K562 (cell line): ENCODE measurements around the gene RBMX2. TPM values are rescaled to one million over a fixed set of nuclear protein-coding genes. Genes with fewer than 3 reads are reported as not detected.

ENCODE experiments used
- IRF2 ChIP-seq: sonication (generic); formaldehyde crosslinking; IDR thresholded peaks from 2 replicates; pipeline ENCODE4 v1.8.1; 2022; ENCODE audit warnings: mild to moderate bottlenecking, missing genetic modification reagents
- MAFK ChIP-seq: IDR thresholded peaks from 2 replicates; pipeline ENCODE4 v1.6.1; 2011; ENCODE audit warnings: low read length, improper control_type of control experiment
- NCOR1 ChIP-seq: fragments of 450-650 bp; IDR thresholded peaks from 2 replicates; pipeline ENCODE4 v1.6.1; 2016; ENCODE audit warnings: mild to moderate bottlenecking, moderate library complexity
- ZFP36 ChIP-seq: fragments of 150-350 bp; IDR thresholded peaks from 2 replicates; pipeline ENCODE4 v1.6.1; 2018; ENCODE audit warnings: low read length, low read depth; ENCODE audit not compliant: partially characterized antibody
- ZNF184 ChIP-seq: sonication (generic); formaldehyde crosslinking; IDR thresholded peaks from 2 replicates; pipeline ENCODE4 v1.5.0; 2020; ENCODE audit warnings: missing genetic modification reagents
- ZNF668 ChIP-seq: fragments of 250-450 bp; sonication (Bioruptor Pico); IDR thresholded peaks from 2 replicates; pipeline ENCODE4 v1.8.0; 2022; ENCODE audit warnings: mild to moderate bottlenecking, inconsistent platforms
- ZSCAN29 ChIP-seq: fragments of 450-650 bp; IDR thresholded peaks from 2 replicates; pipeline ENCODE4 v1.6.1; 2017
- ZSCAN32 ChIP-seq: fragments of 450-650 bp; formaldehyde crosslinking; IDR thresholded peaks from 2 replicates; pipeline ENCODE4 v1.4.0; 2020; ENCODE audit warnings: mild to moderate bottlenecking, moderate library complexity
- polyA plus RNA-seq, 8 experiments: library from polyadenylated mRNA; depleted of rRNA in 4 of 8; stranded (reverse) in 5 of 8; unstranded in 3 of 8; fragments of >200 nt; fragmentation: Nextera tagmentation in 2 of 8; fragmentation: Illumina TruSeq in 1 of 8; extraction: Ambion mirVana in 2 of 8; extraction: Trizol in 1 of 8; gene quantifications; 2 replicates each; pipeline versions ENCODE4 v1.2.1 to v1.2.3, GENCODE V29; 2011 to 2014; ENCODE audit warnings: inconsistent platforms in 1 of 8, missing spikeins in 1 of 8
- total RNA-seq, 7 experiments: library from RNA; depleted of rRNA in 6 of 7; stranded (reverse); fragments of >200 nt in 6 of 7; fragmentation: Illumina TruSeq in 2 of 7; extraction: Trizol in 2 of 7; gene quantifications; 2 replicates each; pipeline versions ENCODE4 v1.2.1 to v1.2.3, GENCODE V29; 2011 to 2021; ENCODE audit warnings: low replicate concordance in 1 of 7
- TF ChIP-seq, protein P1 (sequence below): fragments of 200-600 bp; sonication (generic); IDR thresholded peaks from one replicate; pipeline ENCODE4 v1.6.1; 2012; ENCODE audit warnings: mild to moderate bottlenecking, low read depth, low read length, inconsistent platforms
- TF ChIP-seq, protein P2 (sequence below): fragments of 450-650 bp; IDR thresholded peaks from 2 replicates; pipeline ENCODE4 v1.6.1; 2017; ENCODE audit warnings: antibody characterized with exemption, mild to moderate bottlenecking
- TF ChIP-seq, protein P3 (sequence below): fragments of 450-650 bp; formaldehyde crosslinking; IDR thresholded peaks from 2 replicates; pipeline ENCODE4 v1.4.0; 2022; ENCODE audit warnings: missing genetic modification characterization

Gene RBMX2
- total and polyA plus RNA-seq, 9 of the 15 experiments (the other 6 are each of a cell fraction or from before 2014, with no cell fraction given), result 27.2 to 62.5 (median 54.1) TPM

DNA sequence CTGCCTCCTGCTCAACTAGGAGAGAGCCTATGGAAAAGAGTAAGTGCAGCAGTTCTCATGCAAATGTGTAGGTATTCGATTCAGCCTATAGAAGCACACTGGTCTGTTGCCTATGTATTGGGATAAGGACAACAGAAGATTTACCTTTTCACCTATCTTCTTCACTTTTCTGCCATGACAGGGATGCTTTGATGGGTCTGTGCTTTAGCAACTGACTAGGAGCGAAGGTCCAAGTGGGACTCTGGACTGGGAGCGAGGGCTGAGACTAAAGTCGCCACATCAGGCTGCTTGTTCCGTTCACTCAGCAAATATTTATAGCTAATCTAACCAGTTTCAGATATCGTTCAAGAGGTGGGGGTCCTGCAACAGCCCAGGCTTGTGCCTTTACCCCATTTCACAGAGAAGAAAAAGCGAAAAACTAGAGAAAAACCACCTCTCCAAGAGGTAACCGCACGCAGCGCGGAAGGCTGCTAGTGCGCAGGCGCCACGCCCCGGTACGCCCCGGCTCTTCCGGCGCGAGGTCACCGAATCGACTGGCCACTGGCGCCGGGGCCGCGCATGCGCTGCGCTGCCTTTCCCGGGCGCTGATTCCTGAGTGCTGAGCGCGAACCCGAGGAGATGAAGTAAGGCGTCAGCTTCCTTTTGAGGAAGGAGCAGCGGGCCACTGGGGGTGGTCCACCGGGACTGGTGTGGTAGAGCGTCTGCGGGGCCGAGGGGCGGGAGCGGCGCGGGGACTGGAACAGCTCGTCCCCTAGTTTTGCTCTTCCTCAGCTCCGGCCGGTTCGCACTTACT, at the start of gene RBMX2 (continued):
- TF ChIP-seq, protein P1, sequence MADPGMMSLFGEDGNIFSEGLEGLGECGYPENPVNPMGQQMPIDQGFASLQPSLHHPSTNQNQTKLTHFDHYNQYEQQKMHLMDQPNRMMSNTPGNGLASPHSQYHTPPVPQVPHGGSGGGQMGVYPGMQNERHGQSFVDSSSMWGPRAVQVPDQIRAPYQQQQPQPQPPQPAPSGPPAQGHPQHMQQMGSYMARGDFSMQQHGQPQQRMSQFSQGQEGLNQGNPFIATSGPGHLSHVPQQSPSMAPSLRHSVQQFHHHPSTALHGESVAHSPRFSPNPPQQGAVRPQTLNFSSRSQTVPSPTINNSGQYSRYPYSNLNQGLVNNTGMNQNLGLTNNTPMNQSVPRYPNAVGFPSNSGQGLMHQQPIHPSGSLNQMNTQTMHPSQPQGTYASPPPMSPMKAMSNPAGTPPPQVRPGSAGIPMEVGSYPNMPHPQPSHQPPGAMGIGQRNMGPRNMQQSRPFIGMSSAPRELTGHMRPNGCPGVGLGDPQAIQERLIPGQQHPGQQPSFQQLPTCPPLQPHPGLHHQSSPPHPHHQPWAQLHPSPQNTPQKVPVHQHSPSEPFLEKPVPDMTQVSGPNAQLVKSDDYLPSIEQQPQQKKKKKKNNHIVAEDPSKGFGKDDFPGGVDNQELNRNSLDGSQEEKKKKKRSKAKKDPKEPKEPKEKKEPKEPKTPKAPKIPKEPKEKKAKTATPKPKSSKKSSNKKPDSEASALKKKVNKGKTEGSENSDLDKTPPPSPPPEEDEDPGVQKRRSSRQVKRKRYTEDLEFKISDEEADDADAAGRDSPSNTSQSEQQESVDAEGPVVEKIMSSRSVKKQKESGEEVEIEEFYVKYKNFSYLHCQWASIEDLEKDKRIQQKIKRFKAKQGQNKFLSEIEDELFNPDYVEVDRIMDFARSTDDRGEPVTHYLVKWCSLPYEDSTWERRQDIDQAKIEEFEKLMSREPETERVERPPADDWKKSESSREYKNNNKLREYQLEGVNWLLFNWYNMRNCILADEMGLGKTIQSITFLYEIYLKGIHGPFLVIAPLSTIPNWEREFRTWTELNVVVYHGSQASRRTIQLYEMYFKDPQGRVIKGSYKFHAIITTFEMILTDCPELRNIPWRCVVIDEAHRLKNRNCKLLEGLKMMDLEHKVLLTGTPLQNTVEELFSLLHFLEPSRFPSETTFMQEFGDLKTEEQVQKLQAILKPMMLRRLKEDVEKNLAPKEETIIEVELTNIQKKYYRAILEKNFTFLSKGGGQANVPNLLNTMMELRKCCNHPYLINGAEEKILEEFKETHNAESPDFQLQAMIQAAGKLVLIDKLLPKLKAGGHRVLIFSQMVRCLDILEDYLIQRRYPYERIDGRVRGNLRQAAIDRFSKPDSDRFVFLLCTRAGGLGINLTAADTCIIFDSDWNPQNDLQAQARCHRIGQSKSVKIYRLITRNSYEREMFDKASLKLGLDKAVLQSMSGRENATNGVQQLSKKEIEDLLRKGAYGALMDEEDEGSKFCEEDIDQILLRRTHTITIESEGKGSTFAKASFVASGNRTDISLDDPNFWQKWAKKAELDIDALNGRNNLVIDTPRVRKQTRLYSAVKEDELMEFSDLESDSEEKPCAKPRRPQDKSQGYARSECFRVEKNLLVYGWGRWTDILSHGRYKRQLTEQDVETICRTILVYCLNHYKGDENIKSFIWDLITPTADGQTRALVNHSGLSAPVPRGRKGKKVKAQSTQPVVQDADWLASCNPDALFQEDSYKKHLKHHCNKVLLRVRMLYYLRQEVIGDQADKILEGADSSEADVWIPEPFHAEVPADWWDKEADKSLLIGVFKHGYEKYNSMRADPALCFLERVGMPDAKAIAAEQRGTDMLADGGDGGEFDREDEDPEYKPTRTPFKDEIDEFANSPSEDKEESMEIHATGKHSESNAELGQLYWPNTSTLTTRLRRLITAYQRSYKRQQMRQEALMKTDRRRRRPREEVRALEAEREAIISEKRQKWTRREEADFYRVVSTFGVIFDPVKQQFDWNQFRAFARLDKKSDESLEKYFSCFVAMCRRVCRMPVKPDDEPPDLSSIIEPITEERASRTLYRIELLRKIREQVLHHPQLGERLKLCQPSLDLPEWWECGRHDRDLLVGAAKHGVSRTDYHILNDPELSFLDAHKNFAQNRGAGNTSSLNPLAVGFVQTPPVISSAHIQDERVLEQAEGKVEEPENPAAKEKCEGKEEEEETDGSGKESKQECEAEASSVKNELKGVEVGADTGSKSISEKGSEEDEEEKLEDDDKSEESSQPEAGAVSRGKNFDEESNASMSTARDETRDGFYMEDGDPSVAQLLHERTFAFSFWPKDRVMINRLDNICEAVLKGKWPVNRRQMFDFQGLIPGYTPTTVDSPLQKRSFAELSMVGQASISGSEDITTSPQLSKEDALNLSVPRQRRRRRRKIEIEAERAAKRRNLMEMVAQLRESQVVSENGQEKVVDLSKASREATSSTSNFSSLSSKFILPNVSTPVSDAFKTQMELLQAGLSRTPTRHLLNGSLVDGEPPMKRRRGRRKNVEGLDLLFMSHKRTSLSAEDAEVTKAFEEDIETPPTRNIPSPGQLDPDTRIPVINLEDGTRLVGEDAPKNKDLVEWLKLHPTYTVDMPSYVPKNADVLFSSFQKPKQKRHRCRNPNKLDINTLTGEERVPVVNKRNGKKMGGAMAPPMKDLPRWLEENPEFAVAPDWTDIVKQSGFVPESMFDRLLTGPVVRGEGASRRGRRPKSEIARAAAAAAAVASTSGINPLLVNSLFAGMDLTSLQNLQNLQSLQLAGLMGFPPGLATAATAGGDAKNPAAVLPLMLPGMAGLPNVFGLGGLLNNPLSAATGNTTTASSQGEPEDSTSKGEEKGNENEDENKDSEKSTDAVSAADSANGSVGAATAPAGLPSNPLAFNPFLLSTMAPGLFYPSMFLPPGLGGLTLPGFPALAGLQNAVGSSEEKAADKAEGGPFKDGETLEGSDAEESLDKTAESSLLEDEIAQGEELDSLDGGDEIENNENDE, result no peak
- TF ChIP-seq, protein P2, sequence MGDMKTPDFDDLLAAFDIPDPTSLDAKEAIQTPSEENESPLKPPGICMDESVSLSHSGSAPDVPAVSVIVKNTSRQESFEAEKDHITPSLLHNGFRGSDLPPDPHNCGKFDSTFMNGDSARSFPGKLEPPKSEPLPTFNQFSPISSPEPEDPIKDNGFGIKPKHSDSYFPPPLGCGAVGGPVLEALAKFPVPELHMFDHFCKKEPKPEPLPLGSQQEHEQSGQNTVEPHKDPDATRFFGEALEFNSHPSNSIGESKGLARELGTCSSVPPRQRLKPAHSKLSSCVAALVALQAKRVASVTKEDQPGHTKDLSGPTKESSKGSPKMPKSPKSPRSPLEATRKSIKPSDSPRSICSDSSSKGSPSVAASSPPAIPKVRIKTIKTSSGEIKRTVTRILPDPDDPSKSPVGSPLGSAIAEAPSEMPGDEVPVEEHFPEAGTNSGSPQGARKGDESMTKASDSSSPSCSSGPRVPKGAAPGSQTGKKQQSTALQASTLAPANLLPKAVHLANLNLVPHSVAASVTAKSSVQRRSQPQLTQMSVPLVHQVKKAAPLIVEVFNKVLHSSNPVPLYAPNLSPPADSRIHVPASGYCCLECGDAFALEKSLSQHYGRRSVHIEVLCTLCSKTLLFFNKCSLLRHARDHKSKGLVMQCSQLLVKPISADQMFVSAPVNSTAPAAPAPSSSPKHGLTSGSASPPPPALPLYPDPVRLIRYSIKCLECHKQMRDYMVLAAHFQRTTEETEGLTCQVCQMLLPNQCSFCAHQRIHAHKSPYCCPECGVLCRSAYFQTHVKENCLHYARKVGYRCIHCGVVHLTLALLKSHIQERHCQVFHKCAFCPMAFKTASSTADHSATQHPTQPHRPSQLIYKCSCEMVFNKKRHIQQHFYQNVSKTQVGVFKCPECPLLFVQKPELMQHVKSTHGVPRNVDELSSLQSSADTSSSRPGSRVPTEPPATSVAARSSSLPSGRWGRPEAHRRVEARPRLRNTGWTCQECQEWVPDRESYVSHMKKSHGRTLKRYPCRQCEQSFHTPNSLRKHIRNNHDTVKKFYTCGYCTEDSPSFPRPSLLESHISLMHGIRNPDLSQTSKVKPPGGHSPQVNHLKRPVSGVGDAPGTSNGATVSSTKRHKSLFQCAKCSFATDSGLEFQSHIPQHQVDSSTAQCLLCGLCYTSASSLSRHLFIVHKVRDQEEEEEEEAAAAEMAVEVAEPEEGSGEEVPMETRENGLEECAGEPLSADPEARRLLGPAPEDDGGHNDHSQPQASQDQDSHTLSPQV, result no peak
- no peak for TF ChIP-seq ZFP36
- TF ChIP-seq NCOR1, result no peak
- TF ChIP-seq IRF2 (CRISPR knock-in tag), result no peak
- TF ChIP-seq ZSCAN32 (CRISPR knock-in tag), result no peak
- TF ChIP-seq, protein P3, sequence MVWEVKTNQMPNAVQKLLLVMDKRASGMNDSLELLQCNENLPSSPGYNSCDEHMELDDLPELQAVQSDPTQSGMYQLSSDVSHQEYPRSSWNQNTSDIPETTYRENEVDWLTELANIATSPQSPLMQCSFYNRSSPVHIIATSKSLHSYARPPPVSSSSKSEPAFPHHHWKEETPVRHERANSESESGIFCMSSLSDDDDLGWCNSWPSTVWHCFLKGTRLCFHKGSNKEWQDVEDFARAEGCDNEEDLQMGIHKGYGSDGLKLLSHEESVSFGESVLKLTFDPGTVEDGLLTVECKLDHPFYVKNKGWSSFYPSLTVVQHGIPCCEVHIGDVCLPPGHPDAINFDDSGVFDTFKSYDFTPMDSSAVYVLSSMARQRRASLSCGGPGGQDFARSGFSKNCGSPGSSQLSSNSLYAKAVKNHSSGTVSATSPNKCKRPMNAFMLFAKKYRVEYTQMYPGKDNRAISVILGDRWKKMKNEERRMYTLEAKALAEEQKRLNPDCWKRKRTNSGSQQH (CRISPR knock-in tag), result no peak
- no peak for TF ChIP-seq ZNF668 (CRISPR knock-in tag)
- TF ChIP-seq MAFK, result no peak
- TF ChIP-seq ZSCAN29, result no peak
- no peak for TF ChIP-seq ZNF184
